Prostate gland (tissue), 2 donors: ENCODE measurements around the gene GOLGA7B. TPM values are rescaled to one million over a fixed set of nuclear protein-coding genes. Genes with fewer than 3 reads are reported as not detected.

Experiments
- DNase-seq: peaks from one replicate; pipeline ENCODE4 v3.0.0-alpha.2; 2019; ENCODE audit warnings: low spot score
- H3K27ac ChIP-seq, 2 donors: fragments of 200-600 bp; sonication (generic); 2 replicates each; pipeline ENCODE4 v1.5.1; 2017 to 2019
- H3K27me3 ChIP-seq: fragments of 200-600 bp; sonication (generic); replicated peaks from 2 replicates; pipeline ENCODE4 v1.5.1; 2019; ENCODE audit not compliant: insufficient read depth
- H3K36me3 ChIP-seq, 2 donors: fragments of 200-600 bp; sonication (generic); 1 replicate in 1 of 2; 2 replicates in 1 of 2; pipeline versions ENCODE4 v1.5.1 to v1.8.1; 2017 to 2019
- H3K4me1 ChIP-seq: fragments of 200-600 bp; sonication (generic); replicated peaks from 2 replicates; pipeline ENCODE4 v1.5.1; 2019
- H3K4me3 ChIP-seq, 2 donors: fragments of 200-600 bp; sonication (generic); 2 replicates each; pipeline ENCODE4 v1.5.1; 2017 to 2019
- H3K9me3 ChIP-seq: fragments of 200-600 bp; sonication (generic); 2 replicates; pipeline ENCODE4 v1.5.1; 2017
- POLR2A ChIP-seq: fragments of 450-650 bp; IDR thresholded peaks from one replicate; pipeline ENCODE4 v1.6.1; 2016; ENCODE audit warnings: antibody characterized with exemption, mild to moderate bottlenecking
- POLR2AphosphoS5 ChIP-seq: sonication (generic); formaldehyde crosslinking; IDR thresholded peaks from one replicate; pipeline ENCODE4 v1.6.1; 2017; ENCODE audit warnings: antibody characterized with exemption
- WGBS: methylation state at CpG from one replicate; pipeline ENCODE4 v1.1.5; 2018; 5-methylcytosine and 5-hydroxymethylcytosine counted together
- intact Hi-C: fragments of 100-400 bp; cut with DNase I; formaldehyde crosslinking; loops from one replicate; pipeline ENCODE4 v1.14.2; 2022
- total RNA-seq, 2 donors: library from RNA; depleted of rRNA; stranded (reverse); fragments of >200 nt; gene quantifications; one replicate each; pipeline ENCODE4 v1.1.0, GENCODE V29; 2016
- TF ChIP-seq, protein P1 (sequence below), 4 experiments: fragments of 200-600 bp in 2 of 4; fragments of 450-650 bp in 2 of 4; sonication (generic) in 2 of 4; IDR thresholded peaks; 1 replicate in 3 of 4; 2 replicates in 1 of 4; pipeline ENCODE4 v1.5.1; 2016 to 2019; ENCODE audit warnings: antibody characterized with exemption in 4 of 4, mild to moderate bottlenecking in 2 of 4, moderate library complexity in 2 of 4

The GOLGA7B gene
- total RNA-seq, 2 donors from 2014 or later = 0.23 TPM

GRCh38 chr10:97911217-97911616 lies 61.6 kb downstream of the GOLGA7B start:
- 55% methylated on average over 5 of the region's 5 CpGs for WGBS
- intact Hi-C loops = loop anchor here (10.0 kb wide), 1 partner anchor 404 kb away; no protein-coding TSS in a partner anchor
- no peak for DNase-seq
- Histone ChIP-seq H3K9me3 (no peaks in the 10 kb centered on the region), H3K27me3 (no peaks in the 10 kb centered on the region), H3K27ac (no peak overlapping the region), H3K4me1 (no peaks in the 10 kb centered on the region), H3K36me3 (no peaks in the 10 kb centered on the region), H3K4me3 (no peak overlapping the region)
- no peak for TF ChIP-seq POLR2A
- TF ChIP-seq, protein P1, sequence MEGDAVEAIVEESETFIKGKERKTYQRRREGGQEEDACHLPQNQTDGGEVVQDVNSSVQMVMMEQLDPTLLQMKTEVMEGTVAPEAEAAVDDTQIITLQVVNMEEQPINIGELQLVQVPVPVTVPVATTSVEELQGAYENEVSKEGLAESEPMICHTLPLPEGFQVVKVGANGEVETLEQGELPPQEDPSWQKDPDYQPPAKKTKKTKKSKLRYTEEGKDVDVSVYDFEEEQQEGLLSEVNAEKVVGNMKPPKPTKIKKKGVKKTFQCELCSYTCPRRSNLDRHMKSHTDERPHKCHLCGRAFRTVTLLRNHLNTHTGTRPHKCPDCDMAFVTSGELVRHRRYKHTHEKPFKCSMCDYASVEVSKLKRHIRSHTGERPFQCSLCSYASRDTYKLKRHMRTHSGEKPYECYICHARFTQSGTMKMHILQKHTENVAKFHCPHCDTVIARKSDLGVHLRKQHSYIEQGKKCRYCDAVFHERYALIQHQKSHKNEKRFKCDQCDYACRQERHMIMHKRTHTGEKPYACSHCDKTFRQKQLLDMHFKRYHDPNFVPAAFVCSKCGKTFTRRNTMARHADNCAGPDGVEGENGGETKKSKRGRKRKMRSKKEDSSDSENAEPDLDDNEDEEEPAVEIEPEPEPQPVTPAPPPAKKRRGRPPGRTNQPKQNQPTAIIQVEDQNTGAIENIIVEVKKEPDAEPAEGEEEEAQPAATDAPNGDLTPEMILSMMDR (IDR thresholded peaks at IDR 0.05) = no peak
- TF ChIP-seq POLR2AphosphoS5 = no peak

- H3K27ac ChIP-seq = no peak overlapping the region
- TF ChIP-seq, protein P1 (IDR thresholded peaks at IDR 0.05) = no peak
- TF ChIP-seq POLR2A (no peak), POLR2AphosphoS5 (no peak)
- H3K36me3 ChIP-seq = no peaks in the 10 kb centered on the region
- WGBS = 92% methylated on average over 2 of the region's 2 CpGs
- H3K9me3 ChIP-seq = no peaks in the 10 kb centered on the region
- no peak for DNase-seq
- H3K27me3 ChIP-seq = no peaks in the 10 kb centered on the region
- no peak overlapping the region for H3K4me3 ChIP-seq
- H3K4me1 ChIP-seq = no peaks in the 10 kb centered on the region
- intact Hi-C loops = loop anchor here (10.0 kb wide), 1 partner anchor 402 kb away; no protein-coding TSS in a partner anchor
Measured at GRCh38 chr10:97913193-97913592, 63.5 kb downstream of the GOLGA7B start.

GRCh38 chr10:97913614-97914013 lies 64.0 kb downstream of the GOLGA7B start:
- Histone ChIP-seq H3K4me3 (no peak overlapping the region), H3K36me3 (no peaks in the 10 kb centered on the region), H3K27ac (no peak overlapping the region), H3K4me1 (no peaks in the 10 kb centered on the region), H3K9me3 (no peaks in the 10 kb centered on the region), H3K27me3 (no peaks in the 10 kb centered on the region)
- 88% methylated on average over 6 of the region's 6 CpGs for WGBS
- TF ChIP-seq, protein P1 (IDR thresholded peaks at IDR 0.05) = no peak
- no peak for TF ChIP-seq POLR2AphosphoS5
- TF ChIP-seq POLR2A = no peak
- DNase-seq = no peak
- intact Hi-C loops = loop anchor here (10.0 kb wide), 1 partner anchor 401 kb away; no protein-coding TSS in a partner anchor

DNA sequence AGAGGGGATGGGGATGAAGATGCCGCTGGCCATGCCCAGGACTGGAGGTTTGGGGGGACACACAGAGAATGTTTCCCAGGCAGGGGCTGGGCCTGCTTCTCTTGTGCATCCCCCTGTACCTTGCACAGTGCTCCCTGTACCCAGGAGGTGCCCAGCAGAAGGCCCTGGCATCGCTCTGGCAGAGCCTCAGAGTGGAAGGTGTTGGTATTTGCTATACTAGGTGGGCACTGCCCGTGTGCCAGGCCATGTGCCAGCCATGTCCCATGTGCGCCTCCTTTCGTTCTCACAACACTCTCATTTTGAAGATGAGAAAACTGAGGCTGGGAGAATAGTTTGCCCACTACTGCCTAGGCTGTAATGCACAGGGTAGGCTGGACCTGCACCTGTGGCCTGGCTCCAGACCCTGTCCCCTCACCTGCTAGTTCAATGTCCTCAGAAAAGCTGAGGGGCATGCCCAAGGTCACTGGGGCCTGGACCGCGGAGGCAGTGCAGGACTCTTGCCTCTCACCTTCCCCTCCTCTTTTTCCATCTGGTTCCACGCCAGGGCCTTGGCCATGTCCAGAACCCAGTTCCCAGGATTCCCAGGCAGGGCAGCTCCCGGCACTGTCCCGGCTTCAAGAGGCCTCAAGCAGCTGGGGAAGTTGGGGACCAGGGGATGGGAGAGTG lies 64.7 kb downstream of the GOLGA7B start:
- Histone ChIP-seq H3K27ac (no peak overlapping the region), H3K36me3 (no peaks in the 10 kb centered on the region), H3K9me3 (no peaks in the 10 kb centered on the region), H3K27me3 (no peaks in the 10 kb centered on the region), H3K4me3 (no peak overlapping the region), H3K4me1 (no peaks in the 10 kb centered on the region)
- no peak for DNase-seq
- TF ChIP-seq POLR2A (no peak), POLR2AphosphoS5 (no peak)
- TF ChIP-seq, protein P1 (IDR thresholded peaks at IDR 0.05) = no peak
- intact Hi-C loops = loop anchor here (10.0 kb wide), 1 partner anchor 400 kb away; no protein-coding TSS in a partner anchor
- 46% methylated on average over 10 of the region's 10 CpGs for WGBS

DNA sequence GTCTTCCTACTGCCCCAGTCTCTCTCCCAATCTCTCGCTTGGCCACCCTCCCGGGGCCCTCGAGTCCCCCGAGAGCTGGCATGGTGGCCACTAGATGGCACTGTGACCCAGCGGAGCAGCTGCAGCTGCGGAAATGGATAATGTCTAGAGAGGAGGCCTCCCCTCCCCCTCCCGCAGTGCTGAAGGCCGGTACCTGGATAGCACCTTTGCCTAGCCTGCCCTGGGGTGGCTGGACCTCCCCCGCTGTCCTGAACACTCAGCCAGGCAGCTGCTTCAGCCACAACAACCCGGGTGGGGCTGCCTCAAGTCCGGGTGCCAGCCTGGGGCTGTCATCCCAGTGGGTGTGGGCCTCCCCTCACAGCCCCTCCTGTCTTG lies 65.2 kb downstream of the GOLGA7B start:
- no peaks in the 10 kb centered on the region for H3K36me3 ChIP-seq
- no peaks in the 10 kb centered on the region for H3K27me3 ChIP-seq
- no peaks in the 10 kb centered on the region for H3K9me3 ChIP-seq
- no peak overlapping the region for H3K27ac ChIP-seq
- H3K4me3 ChIP-seq = no peak overlapping the region
- no peaks in the 10 kb centered on the region for H3K4me1 ChIP-seq
- intact Hi-C loops = loop anchor here (10.0 kb wide), 1 partner anchor 400 kb away; no protein-coding TSS in a partner anchor
- 11% methylated on average over 11 of the region's 11 CpGs for WGBS
- no peak for TF ChIP-seq POLR2A
- TF ChIP-seq, protein P1 (IDR thresholded peaks at IDR 0.05) = peak; percentile 83 to 91 (median 90)
- peak; percentile 54 for TF ChIP-seq POLR2AphosphoS5
- DNase-seq = peak; percentile 77
